ENCODE results near the gene SLC41A1.

The SLC41A1 gene

DNA sequence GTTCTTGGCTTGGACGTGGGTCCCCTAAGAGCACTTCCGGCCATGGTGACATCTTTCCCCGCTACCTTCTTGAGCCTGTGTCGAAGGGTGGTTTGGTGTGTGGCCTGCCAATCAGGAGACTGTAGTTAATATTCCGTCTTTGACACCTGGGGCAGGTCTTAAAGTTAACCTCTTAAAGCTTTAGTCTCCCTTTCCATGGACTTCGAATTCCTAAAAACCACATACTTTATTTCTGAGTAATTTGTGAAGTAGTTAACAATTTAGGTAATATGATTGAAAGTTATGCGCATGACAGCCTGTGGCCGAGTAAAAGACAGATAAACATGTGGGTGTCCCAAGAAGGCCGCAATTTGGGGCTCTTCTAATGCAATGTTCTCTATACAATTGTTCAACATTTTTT, 27.6 kb downstream of the SLC41A1 start:
- FAIRE-seq = no peak

DNA sequence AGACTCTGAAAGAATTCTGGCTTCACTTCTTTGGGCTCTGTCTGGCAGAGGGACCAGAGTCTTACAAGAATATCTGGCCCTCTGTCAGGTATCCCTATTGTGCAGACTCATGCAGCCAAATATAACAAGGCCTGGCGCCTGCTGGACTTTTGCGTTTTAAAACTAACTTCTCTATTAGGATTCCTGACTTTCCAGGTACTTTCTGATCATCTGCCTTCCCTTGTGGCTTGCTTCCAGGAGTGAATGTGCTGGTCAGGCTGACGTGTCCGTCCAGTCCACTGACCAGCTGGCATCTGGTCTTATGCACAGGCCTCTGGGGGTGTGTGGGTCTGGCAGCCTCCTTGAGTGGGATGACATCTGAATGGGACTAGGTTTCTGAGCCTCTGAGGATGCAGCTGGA, 29.1 kb downstream of the SLC41A1 start:
- no peak for FAIRE-seq

DNA sequence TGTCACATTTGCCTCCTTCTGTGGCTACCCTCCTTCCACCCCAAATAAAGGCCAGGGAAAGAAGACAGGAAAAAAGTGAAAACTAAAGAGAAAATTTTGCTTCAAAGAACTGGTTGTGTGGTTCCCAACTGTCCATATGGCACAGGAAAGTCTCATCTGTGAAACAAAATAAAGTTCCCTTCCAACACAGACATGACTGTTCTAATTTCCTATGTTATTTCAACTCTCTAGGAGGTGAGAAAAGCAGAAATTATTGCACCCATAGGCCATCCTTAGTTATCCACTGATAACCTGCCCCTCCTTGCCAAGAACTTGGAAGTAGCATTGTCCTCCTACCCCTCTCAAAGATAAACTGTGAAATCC, 29.6 kb downstream of the SLC41A1 start:
- no peak for FAIRE-seq

DNA sequence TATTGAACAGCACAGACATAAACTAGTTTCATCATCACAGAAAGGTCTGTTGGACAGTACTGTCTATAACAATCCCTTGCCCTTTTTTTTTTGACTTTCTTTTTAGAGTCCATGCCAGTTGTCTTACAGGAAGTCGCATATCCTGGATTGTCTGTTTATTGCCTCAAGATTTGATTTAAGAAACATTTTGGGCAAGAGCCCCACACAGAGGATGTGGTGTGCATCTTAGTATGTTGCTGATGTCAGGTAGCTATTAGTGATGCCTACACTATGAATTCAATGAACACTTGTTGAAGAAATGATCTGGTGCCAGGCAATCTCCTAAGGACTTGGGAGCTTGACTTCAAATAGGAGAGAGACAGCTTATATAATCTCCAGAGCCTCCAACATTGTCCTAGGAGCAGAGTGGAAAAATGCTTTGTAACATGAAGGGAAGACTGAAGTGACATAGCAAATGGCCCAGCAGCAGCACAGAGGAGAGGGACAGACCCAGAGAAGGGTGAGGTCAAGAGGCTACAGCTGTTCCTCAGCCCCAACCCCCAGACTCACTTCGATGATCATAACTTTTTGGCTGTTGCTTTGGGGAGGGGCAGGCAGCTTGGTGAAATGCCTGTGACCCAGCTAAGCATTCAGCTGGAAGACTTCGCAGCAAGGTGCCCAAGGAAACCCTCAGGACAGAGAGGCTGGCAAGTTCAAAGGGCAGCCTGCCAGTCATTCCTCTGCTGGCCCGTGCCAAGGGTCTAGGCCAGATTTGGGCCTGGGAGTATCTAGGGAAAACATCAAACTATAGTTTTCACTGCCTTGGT, 30.2 kb downstream of the SLC41A1 start:
- no peak for FAIRE-seq

DNA sequence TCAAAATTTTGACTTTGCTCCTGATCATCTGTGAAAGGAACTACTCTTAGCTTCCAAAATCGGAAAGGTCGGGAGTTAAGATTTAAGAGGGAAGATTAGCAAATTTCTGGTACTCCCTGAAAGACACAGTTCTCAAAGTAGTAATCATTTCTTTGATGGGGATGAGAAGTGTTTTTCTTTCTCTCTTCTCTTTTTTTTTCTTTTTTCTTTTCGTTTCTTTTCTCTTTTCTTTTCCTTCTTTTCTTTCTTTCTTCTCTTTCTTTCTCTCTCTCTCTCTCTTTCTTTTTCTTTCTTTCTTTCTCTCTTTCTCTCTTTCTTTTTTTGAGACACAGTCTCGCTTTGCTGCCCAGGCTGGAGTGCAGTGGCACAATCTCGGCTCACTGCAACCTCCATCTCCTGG, 32.7 kb downstream of the SLC41A1 start:
- no peak for FAIRE-seq

DNA sequence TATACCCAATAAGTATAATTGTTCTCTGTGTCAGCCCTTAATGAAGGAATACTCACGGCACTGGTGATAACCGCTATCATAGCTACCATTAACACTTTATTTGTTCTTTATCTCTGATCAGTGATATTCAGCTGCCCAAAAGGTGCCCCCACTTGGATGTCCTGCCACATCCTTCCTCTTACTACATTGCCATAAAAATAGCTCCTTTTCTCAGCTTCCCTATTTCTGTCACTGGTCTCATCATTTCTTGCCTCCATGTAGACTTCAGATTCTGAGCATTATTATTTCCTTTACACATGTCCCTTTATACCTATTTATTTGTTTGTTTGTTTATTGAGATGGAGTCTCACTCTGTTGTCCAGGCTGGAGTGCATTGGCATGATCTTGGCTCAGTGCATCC, 35.0 kb downstream of the SLC41A1 start:
- FAIRE-seq = no peak

DNA sequence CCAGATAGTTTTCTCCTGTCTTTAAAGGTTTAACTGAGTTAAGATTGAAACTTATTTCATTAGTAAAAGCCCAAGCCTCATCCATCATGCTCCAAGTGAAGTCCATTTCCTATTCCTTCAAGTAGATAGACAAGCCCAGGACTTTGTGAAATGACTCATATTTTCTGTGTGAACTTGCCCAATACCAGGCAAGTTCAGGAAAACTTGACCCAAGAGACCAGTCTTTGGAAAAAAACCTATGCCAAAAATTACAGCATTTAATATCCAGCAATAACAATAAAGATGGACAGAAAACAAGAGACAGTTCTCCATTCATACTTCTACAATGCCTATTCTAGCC, 37.3 kb downstream of the SLC41A1 start:
- FAIRE-seq = no peak

DNA sequence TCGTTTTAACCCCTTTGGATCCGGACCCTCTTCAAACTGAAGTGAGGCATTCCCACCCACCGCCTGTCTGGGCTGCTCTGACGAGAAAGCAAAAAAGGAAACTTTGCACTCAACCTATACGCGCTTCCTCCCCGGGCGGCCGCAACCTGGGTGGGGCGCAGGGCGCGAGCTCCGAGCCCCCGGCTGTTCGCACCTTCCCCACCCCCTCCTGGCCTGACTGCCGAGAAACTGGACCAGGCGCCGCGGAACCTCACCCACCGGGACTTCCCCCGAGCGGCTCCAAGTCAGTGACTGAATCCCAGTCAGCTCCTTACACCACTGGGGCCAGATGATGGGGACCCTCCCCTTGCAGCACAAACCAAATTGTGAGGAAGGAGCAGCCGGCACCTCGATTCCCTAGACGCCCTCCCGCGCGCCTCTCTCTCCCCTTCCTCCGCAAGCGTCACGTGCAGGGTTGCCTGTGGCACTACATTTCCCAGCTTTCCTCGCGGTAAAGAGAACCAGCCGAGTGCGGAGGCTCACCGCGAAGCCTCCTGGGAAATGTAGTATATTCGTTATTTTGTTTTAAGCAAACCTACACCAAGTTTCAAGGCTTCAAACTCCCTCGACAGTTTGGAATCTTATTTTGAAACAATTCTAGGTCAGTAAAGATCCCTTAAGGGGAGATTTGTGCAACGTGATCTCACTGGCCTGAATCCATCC, 37.8 kb downstream of the SLC41A1 start, which contains the start of gene RAB29:
Gene RAB29, minus strand, starts transcription at position 468 of the 702 bp plus-strand sequence. CDS start 526 bp downstream, outside the sequence.
- no peak for FAIRE-seq

DNA sequence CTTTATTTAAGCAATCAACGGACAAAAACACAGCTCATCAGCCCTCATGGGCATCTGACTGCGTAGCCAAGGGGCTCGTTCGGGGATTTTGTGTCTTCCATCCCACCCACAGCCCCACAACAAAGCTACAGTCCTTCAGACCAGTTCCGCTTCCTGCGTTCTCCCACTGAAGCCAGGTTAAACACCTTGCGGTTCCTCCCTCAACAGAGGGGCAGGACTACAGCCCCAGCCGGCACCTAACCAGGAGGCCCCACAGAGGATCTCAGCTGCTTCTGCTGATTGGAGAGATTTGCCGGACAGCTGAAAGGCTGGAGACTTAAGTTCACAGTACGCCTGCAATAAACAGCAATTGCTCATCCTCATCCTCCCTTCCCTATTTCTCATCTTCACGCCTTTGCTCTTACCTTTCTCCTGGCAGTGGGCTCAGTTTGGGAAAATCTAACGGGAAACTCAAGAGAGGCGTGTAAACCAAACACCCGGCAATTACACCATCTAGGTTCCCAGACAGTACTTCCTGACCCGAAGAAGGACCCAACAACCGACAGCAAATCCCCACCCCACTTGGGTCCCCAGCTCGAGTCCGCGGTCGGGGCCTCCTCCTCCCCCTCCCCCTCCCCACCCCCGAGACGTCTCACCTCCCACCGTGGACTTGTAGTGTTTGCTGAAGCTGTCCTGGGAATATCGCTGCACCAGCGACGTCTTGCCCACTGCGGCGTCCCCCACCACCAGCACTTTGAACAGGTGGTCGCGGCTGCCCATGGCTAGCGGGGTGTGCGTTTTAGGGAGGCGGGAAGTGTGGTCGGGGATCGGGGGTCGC, 38.6 kb downstream of the SLC41A1 start:
- no peak for FAIRE-seq

DNA sequence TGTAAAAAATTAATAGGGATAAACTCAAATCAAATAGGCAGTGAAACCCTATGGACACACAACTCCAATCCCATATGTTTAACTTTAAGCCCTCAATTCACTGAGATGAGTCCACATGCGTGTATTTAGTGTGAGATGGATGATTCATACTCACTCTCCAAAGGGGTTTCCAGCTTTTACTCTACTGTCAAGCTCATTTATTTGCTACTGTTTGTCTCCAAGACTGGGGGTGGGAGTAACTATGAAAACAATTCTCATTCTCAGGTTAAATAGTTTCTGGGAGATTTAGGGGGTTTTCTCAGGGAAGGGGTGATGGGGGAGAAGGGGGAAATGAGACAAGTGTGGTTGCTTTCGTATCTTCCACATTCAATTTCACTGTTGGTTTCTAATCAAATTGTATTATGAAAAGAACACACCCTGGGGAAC, 40.4 kb downstream of the SLC41A1 start:
- FAIRE-seq = no peak

DNA sequence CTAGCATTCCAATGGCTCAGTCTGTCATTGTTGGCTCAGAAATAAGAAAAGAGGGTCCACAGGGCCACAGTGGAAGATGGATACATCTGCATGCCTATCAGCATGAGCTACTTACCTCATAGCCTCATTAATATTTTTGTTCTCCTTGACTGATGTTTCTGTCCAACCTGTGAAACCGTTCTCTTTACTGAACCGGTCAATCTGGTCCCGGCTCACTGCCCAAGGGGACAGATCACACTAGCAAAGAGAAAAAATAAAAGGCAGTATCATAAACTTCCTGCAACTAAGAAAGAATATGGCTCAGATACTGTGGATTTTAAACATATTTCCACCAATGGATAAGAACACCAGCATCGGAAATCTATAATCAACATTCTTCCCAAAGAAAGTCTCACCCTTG, 42.4 kb downstream of the SLC41A1 start:
- FAIRE-seq = no peak

DNA sequence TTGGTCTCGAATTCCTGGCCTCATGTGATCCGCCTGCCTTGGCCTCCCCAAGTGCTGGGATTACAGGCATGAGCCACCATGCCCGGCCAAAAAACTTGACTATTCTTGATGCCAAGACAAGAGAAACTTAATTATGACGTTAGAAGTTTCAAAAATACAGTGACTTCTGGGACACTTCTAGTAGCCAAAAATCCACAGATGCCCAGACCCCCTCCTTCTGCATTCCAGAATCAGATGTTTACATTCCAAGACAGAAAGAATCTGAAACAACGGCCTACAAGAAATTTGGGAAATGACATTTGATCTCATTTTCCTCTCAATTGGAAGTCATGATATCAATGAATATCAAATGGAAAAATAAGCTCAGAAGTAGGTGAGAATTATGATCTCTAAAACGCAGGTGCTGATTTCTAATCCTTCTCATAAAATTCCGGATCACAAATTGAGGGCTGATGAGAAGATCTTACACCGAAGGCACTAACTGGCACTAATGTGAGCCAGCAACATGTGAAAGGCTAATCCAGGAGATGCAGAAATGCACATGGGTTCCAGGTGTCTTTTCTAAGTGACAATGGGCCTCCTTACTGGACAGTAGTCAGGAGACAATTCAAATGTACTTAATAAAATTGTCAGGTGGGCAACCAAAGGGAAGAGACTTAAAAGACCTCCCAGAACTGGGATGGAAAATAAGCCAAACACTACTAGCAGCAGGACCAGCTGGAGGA, 43.2 kb downstream of the SLC41A1 start:
- FAIRE-seq = no peak

DNA sequence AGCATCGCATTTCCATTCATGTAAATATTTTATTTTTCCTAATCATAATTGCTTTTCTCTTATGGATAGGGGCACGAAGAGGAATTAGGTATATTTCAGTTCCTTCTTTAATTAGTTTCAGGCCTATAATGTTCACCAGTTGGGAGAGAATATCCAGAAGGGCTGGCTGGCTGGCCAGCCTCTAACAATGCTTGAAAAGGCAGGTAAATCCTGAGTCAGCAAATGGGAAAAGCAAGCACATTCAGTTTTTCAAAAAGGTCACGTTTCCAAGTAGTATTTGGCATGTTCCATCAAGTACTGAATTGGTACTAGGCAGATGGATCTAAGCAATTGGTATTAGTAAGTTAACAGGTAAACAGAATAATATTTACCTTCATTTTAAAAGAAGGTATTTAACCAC, 45.8 kb downstream of the SLC41A1 start:
- peak; percentile 49 for FAIRE-seq

DNA sequence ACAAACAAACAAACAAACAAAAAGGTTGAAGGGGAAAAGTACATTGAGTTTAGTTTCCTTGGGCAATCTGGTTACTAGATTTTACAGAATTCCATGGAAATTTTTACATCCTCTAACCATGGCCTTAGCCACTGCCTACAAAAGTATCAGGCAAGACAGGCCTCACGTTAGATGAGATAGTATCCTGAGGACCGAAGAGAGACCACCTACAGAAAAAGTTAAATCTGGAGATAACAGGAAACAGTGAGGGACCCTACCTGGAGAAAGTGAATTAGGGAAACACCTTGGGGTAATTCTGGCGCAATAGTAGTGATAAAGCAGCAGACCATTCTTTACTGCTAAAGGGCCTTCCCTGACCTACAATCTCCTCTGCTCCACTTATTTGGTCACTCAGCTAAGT, 46.4 kb downstream of the SLC41A1 start:
- no peak for FAIRE-seq

DNA sequence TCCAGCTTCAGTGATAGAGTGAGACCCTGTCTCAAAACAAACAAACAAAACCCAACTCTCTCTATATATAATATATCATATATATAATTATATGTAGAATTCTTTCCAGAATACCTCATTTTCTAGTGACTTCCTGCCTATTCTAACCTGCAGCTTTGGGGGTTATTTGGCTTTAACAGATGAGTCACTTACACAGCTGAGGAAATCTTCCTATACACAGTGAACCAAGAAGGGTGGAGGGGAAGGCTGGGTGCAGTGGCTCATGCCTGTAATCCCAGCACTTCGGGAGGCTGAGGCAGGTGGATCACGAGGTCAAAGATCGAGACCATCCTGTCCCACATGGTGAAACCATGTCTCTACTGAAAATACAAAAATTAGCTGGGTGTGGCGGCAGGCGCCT, 47.0 kb downstream of the SLC41A1 start:
- no peak for FAIRE-seq

DNA sequence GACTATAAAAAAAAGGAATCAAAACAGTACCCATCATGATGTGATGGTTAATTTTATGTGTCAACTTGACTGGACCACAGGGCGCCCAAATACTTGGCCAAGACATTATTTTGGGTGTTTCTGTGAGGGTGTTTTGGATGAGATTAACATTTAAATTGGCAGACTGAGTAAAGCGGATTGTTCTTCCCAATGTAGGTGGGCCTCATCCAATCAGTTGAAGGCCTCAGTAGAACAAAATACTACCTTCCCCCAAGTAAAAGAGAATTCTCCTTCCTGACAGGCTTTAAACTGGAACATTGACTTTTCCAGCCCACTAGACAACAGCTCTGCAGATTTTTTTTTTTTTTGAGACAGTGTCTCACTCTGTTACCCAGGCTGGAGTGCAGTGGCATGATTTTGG, 48.4 kb downstream of the SLC41A1 start:
- no peak for FAIRE-seq

DNA sequence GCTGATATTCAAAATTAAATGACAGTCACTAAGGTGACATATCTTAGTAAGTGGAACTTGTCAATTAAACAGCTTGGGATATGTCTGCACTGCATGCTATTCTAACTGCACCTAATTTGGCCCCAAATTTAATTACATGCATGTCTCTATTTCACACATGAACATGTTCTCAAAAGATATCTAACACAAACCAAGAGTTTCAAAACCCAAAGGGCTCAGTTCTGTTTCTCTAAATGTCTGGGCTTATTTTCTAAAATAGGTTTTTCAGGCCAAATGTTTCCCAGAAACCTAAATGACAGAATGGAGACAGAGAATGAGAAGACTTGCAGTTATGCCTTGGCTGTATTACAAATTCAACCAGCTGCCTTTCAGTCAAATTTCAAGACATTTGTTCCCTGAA, 49.0 kb downstream of the SLC41A1 start:
- no peak for FAIRE-seq

DNA sequence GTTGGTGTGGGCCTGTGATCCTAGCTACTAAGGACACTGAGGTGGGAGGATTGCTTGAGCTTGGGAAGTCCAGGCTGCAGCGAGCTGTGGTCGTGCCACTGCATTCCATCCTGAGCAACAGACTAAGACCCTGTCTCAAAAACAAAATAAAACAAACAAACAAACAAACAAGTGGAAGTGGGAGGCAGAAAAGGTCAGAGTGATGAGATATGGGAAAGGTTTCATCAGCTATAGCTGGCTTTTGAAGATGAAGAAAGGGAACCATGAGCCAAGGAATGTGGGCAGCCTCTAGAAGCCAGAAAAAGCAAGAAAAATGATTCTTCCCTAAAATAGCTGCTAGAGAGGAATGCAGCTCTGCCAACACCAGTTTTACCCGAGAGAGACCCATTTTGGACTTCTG, 52.4 kb downstream of the SLC41A1 start:
- no peak for FAIRE-seq

DNA sequence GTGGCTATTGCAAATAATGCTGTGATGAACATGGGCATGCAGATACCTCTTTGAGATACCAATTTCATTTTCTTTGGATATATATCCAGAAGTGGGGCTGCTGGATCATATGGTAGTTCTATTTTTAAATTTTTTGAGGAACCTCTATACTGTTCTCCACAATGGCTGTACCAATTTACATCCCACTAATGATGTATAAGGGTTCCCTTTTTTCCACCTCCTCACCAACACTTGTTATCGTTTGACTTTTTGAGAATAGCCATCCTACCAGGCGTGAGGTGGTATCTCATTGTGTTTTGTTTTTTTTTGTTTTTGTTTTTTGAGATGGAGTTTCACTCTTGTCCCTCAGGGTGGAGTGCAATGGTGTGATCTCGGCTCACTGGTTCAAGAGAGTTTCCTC, 56.4 kb downstream of the SLC41A1 start:
- FAIRE-seq = no peak

DNA sequence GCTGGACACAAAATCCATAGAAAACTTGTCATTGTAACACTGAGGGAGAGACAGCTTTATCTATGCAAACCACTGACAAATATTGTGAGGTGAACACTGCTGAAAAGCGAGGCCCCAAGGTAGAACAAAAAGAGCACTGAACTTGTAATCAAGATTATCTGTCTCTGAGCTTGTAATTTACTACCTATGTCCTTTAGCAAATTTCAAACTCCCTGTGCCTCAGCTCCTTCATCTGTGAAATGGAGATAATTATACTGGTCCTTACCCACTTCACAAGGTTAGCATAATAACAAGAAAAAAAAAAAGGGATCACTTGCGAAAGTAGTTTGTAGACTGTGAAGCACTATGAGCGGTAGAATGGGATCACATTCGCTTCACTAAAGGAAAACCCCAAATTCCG, 58.1 kb downstream of the SLC41A1 start:
- no peak for FAIRE-seq

DNA sequence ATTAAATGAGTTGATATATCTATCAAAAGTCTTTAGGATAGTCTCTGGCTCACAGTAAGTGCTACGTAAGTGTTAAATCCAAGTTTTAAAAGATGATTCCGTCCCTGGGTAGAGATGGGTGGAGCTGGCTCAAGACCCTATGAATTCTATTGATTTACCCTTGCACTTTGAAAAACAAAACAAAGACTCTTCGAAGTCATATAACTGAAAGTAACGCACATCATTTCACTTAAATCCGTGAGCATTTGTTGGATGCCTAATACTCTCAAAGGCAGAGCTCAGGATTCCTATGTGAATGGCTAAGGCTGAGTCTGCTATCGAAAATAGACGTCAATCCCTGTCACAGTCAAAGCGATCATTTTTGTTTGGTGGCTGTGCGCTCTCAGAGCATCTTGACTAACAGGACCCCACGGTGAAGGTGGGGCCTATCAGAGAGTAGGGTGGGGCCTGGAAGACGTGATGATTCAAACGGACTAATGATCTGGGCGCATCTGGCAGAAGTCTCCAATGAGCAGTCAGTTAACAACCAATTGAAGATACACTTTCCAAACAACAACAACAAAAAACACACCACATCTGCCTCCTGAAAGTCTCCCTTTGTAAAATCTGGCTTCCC, 61.9 kb downstream of the SLC41A1 start:
- peak; percentile 17 for FAIRE-seq
